NCI-H748 (cell line): ENCODE results near the gene HID1.
"Not testable (repeated sequence)": the region's sequence is repeated elsewhere in the genome, so short reads cannot be mapped to it uniquely, and the experiment has no call there.

Experiments
- DNase-seq: peaks from one replicate; lab custom pipeline; 2025; ENCODE audit not compliant: unreplicated experiment; lab: John Stamatoyannopoulos, UW

HID1 gene

GRCh38 chr17:74972107-74972972 lies at the start of gene HID1:
Gene HID1, minus strand, starts transcription at chr17:74972759. Its CDS starts 103 bp downstream, at chr17:74972656.
- DNase-seq, result peak; percentile 78

GRCh38 chr17:75020331-75021110 lies 48.0 kb upstream of the HID1 start:
- no peak for DNase-seq

GRCh38 chr17:75019710-75020109 lies 47.2 kb upstream of the HID1 start:
- no peak for DNase-seq

- no peak for DNase-seq
These were observed 46.6 kb upstream of the HID1 start for GRCh38 chr17:75019146-75019545.

- no peak for DNase-seq
These were observed 40.6 kb upstream of the HID1 start for GRCh38 chr17:75013092-75013559.

- DNase-seq, result peak; percentile 85
These were observed 40.0 kb upstream of the HID1 start, which contains the start of gene MRPL58 for GRCh38 chr17:75012346-75013091. Gene MRPL58, plus strand, starts transcription at chr17:75012670. Its CDS starts 17 bp downstream, at chr17:75012687.

- DNase-seq, result no peak
These were observed 39.5 kb upstream of the HID1 start for GRCh38 chr17:75012096-75012345.

- DNase-seq, result peak; percentile 26
These were observed 39.0 kb upstream of the HID1 start for GRCh38 chr17:75011401-75012095.

GRCh38 chr17:75010683-75011400 lies 38.3 kb upstream of the HID1 start:
- peak; percentile 34 for DNase-seq

GRCh38 chr17:75009139-75009724 lies 36.7 kb upstream of the HID1 start:
- no peak for DNase-seq

GRCh38 chr17:75008373-75008772 lies 35.8 kb upstream of the HID1 start:
- no peak for DNase-seq

- no peak for DNase-seq
These were observed 34.1 kb upstream of the HID1 start for GRCh38 chr17:75006653-75007052.

GRCh38 chr17:75006084-75006483 lies 33.5 kb upstream of the HID1 start:
- not testable (repeated sequence) for DNase-seq

GRCh38 chr17:75005291-75005690 lies 32.7 kb upstream of the HID1 start:
- no peak for DNase-seq

GRCh38 chr17:75004371-75004770 lies 31.8 kb upstream of the HID1 start:
- no peak for DNase-seq

- DNase-seq, result no peak
These were observed 31.4 kb upstream of the HID1 start for GRCh38 chr17:75003957-75004355.

GRCh38 chr17:75003070-75003956 lies 30.8 kb upstream of the HID1 start:
- no peak for DNase-seq

- no peak for DNase-seq
These were observed 29.6 kb upstream of the HID1 start for GRCh38 chr17:75001915-75002843.
